Gastrocnemius medialis (tissue), 4 donors: ENCODE measurements around the gene ST6GALNAC1. TPM values are rescaled to one million over a fixed set of nuclear protein-coding genes. Genes with fewer than 3 reads are reported as not detected.

Experiments
- ATAC-seq, 2 donors: fragments of 150-250 bp; one replicate each; pipeline ENCODE4 v1.9.1; 2016
- DNase-seq, 2 donors: peaks; one replicate each; pipeline ENCODE4 v3.0.0-alpha.2; 2019
- H3K27ac ChIP-seq, 4 donors: fragments of 200-600 bp; sonication (generic); 1 replicate in 1 of 4; 2 replicates in 3 of 4; pipeline ENCODE4 v1.5.1; 2016 to 2018; ENCODE audit warnings: mild to moderate bottlenecking in 2 of 4, moderate library complexity in 1 of 4
- H3K27me3 ChIP-seq, 3 donors: fragments of 200-600 bp; sonication (generic) in 2 of 3; 1 replicate in 1 of 3; 2 replicates in 2 of 3; pipeline versions ENCODE4 v1.5.1 to v1.6.0; 2016 to 2019; ENCODE audit warnings: mild to moderate bottlenecking in 1 of 3, moderate library complexity in 1 of 3
- H3K36me3 ChIP-seq, 2 donors: fragments of 200-600 bp; sonication (generic) in 1 of 2; one replicate each; pipeline ENCODE4 v1.5.1; 2017 to 2018
- H3K4me1 ChIP-seq, 2 donors: fragments of 200-600 bp; sonication (generic) in 1 of 2; one replicate each; pipeline ENCODE4 v1.5.1; 2016 to 2017; ENCODE audit warnings: mild to moderate bottlenecking in 2 of 2
- H3K4me3 ChIP-seq, 4 donors: fragments of 200-600 bp; sonication (generic) in 3 of 4; 1 replicate in 1 of 4; 2 replicates in 3 of 4; pipeline ENCODE4 v1.5.1; 2016 to 2019; ENCODE audit warnings: mild to moderate bottlenecking in 2 of 4
- H3K9me3 ChIP-seq, 3 donors: fragments of 200-600 bp; sonication (generic) in 2 of 3; 1 replicate in 1 of 3; 2 replicates in 2 of 3; pipeline ENCODE4 v1.5.1; 2016 to 2019
- CTCF ChIP-seq, 5 experiments: fragments of 450-650 bp in 3 of 5; fragments of 200-600 bp in 2 of 5; sonication (generic) in 2 of 5; IDR thresholded peaks in 4 of 5; conservative IDR thresholded peaks in 1 of 5; 1 replicate in 4 of 5; 2 replicates in 1 of 5; pipeline ENCODE4 v1.5.1; 2016 to 2019; ENCODE audit warnings: antibody characterized with exemption in 5 of 5, mild to moderate bottlenecking in 3 of 5, moderate library complexity in 3 of 5
- POLR2A ChIP-seq, 2 donors: fragments of 450-650 bp; IDR thresholded peaks; one replicate each; pipeline ENCODE4 v1.6.1; 2017; ENCODE audit warnings: antibody characterized with exemption in 2 of 2, mild to moderate bottlenecking in 2 of 2, moderate library complexity in 2 of 2
- in situ Hi-C, 4 donors: fragments of 200-750 bp; cut with MboI; loops; one replicate each; pipeline versions ENCODE4 v1.15.0 to v1.8.0; 2017; ENCODE audit warnings: low sequenced_read_pairs in 4 of 4
- intact Hi-C: fragments of 100-400 bp; cut with DNase I; formaldehyde crosslinking; loops from one replicate; pipeline ENCODE4 v1.15.1; 2023; ENCODE audit warnings: low total_unique reads
- total RNA-seq, 4 donors: library from RNA; depleted of rRNA; stranded (reverse); fragments of >200 nt; gene quantifications; one replicate each; pipeline versions ENCODE4 v1.1.0 to v1.2.3, GENCODE V29; 2016

Gene ST6GALNAC1
- total RNA-seq, 4 donors from 2014 or later: 1.5 to 4.3 (median 2.0) TPM

- H3K4me1 ChIP-seq: peaks cover 2 to 7% of the 10 kb centered on the region in 2 donors
- no peak overlapping the region for H3K4me3 ChIP-seq
- in situ Hi-C loops: no loop called here
- no peaks in the 10 kb centered on the region for H3K9me3 ChIP-seq
- TF ChIP-seq POLR2A (IDR thresholded peaks at IDR 0.05) (no peak), CTCF (IDR thresholded peaks at IDR 0.05 in 4 of 5, conservative IDR thresholded peaks at IDR 0.05 in 1 of 5) (no peak)
- H3K27me3 ChIP-seq: no peaks in the 10 kb centered on the region
- H3K36me3 ChIP-seq: no peaks in the 10 kb centered on the region
- intact Hi-C loops: no loop called here
- DNase-seq (no peak), ATAC-seq (no peak)
- no peak overlapping the region for H3K27ac ChIP-seq
Observed at GRCh38 chr17:76677406-76677805, 33.8 kb upstream of the ST6GALNAC1 start.

GRCh38 chr17:76676629-76677028, 33.1 kb upstream of the ST6GALNAC1 start:
- TF ChIP-seq POLR2A (IDR thresholded peaks at IDR 0.05) (no peak), CTCF (IDR thresholded peaks at IDR 0.05 in 4 of 5, conservative IDR thresholded peaks at IDR 0.05 in 1 of 5) (no peak)
- no peaks in the 10 kb centered on the region for H3K36me3 ChIP-seq
- no peaks in the 10 kb centered on the region for H3K27me3 ChIP-seq
- no peak overlapping the region for H3K4me3 ChIP-seq
- intact Hi-C loops: no loop called here
- DNase-seq (no peak), ATAC-seq (no peak)
- no peaks in the 10 kb centered on the region for H3K9me3 ChIP-seq
- H3K27ac ChIP-seq: no peak overlapping the region
- peaks cover 8% of the 10 kb centered on the region in 2 donors for H3K4me1 ChIP-seq
- in situ Hi-C loops: no loop called here

GRCh38 chr17:76675648-76676047, 32.1 kb upstream of the ST6GALNAC1 start:
- intact Hi-C loops: no loop called here
- DNase-seq: no peak
- Histone ChIP-seq H3K4me3 (no peak overlapping the region), H3K27me3 (no peaks in the 10 kb centered on the region), H3K27ac (no peak overlapping the region), H3K36me3 (no peaks in the 10 kb centered on the region), H3K9me3 (no peaks in the 10 kb centered on the region), H3K4me1 (peaks cover 7 to 13% of the 10 kb centered on the region in 2 donors)
- no peak for ATAC-seq
- no peak for TF ChIP-seq CTCF (IDR thresholded peaks at IDR 0.05 in 4 of 5, conservative IDR thresholded peaks at IDR 0.05 in 1 of 5)
- no peak for TF ChIP-seq POLR2A (IDR thresholded peaks at IDR 0.05)
- in situ Hi-C loops: no loop called here

- no peak for DNase-seq
- Histone ChIP-seq H3K27ac (no peak overlapping the region), H3K4me3 (no peak overlapping the region), H3K9me3 (no peaks in the 10 kb centered on the region), H3K36me3 (no peaks in the 10 kb centered on the region), H3K4me1 (peaks cover 7 to 13% of the 10 kb centered on the region in 2 donors), H3K27me3 (no peaks in the 10 kb centered on the region)
- in situ Hi-C loops: no loop called here
- TF ChIP-seq POLR2A (IDR thresholded peaks at IDR 0.05) (no peak), CTCF (IDR thresholded peaks at IDR 0.05 in 4 of 5, conservative IDR thresholded peaks at IDR 0.05 in 1 of 5) (no peak)
- intact Hi-C loops: no loop called here
- ATAC-seq: no peak
Observed at GRCh38 chr17:76674600-76674999, 31.0 kb upstream of the ST6GALNAC1 start.

GRCh38 chr17:76673729-76674128, 30.2 kb upstream of the ST6GALNAC1 start:
- Histone ChIP-seq H3K9me3 (no peaks in the 10 kb centered on the region), H3K36me3 (no peaks in the 10 kb centered on the region), H3K27me3 (no peaks in the 10 kb centered on the region), H3K27ac (no peak overlapping the region), H3K4me1 (peaks cover 7 to 13% of the 10 kb centered on the region in 2 donors), H3K4me3 (no peak overlapping the region)
- TF ChIP-seq CTCF (IDR thresholded peaks at IDR 0.05 in 4 of 5, conservative IDR thresholded peaks at IDR 0.05 in 1 of 5): no peak
- TF ChIP-seq POLR2A (IDR thresholded peaks at IDR 0.05): no peak
- intact Hi-C loops: no loop called here
- ATAC-seq: no peak
- no peak for DNase-seq
- in situ Hi-C loops: no loop called here
